GM12878 (cell line): ENCODE results near the gene ADAM19. TPM values are rescaled to one million over a fixed set of nuclear protein-coding genes. Genes with fewer than 3 reads are reported as not detected.

ENCODE experiments used
- ATAC-seq: fragments of 200-7000 bp; cut with Tn5 transposase; 3 replicates; pipeline ENCODE4 v1.9.1; 2020; ENCODE audit warnings: mild to moderate bottlenecking, moderate library complexity
- BruUV-seq: library from RNA; stranded (reverse); fragments of 400-500 nt; replicated peaks from 2 replicates; lab custom pipeline; 2021; lab: Mats Ljungman, UMichigan
- CTCF ChIA-PET: fragments of 300-600 bp; sonication (Branson Sonifier 250); formaldehyde crosslinking; extraction: SDS; loops from one replicate; lab custom pipeline; 2021; ENCODE audit warnings: inconsistent platforms; lab: Yijun Ruan, JAX
- POLR2A ChIA-PET: fragments of 350-600 bp; formaldehyde crosslinking; extraction: SDS; loops from one replicate; lab custom pipeline; 2021; ENCODE audit warnings: inconsistent platforms; lab: Charles Lee
- RAD21 ChIA-PET: fragments of 300-600 bp; sonication (Branson Sonifier 250); formaldehyde crosslinking; loops from one replicate; lab custom pipeline; 2023; ENCODE audit warnings: antibody characterized with exemption; ENCODE audit not compliant: unreplicated experiment; lab: Charles Lee
- SMC1A ChIA-PET: fragments of 300-600 bp; sonication (Branson Sonifier 250); formaldehyde crosslinking; loops from one replicate; lab custom pipeline; 2023; ENCODE audit not compliant: unreplicated experiment, uncharacterized antibody; lab: Charles Lee
- DNase-seq: peaks from one replicate; pipeline ENCODE4 v3.0.0-alpha.2; 2011; ENCODE audit warnings: low read depth, low spot score
- FAIRE-seq: peaks from 3 replicates; lab custom pipeline; 2011; peaks lifted over from hg19 to GRCh38; lab: Jason Lieb, UNC
- H2AFZ ChIP-seq: 2 replicates; pipeline ENCODE4 v1.6.0; 2011; ENCODE audit warnings: low read depth, low read length, control low read depth; ENCODE audit not compliant: control insufficient read depth
- H3K27ac ChIP-seq: 2 replicates; pipeline ENCODE4 v1.5.1; 2011; ENCODE audit warnings: control low read depth; ENCODE audit not compliant: control insufficient read depth, insufficient read depth
- H3K27me3 ChIP-seq, 2 experiments: replicated peaks in 1 of 2; 2 replicates each; pipeline versions ENCODE4 v1.6.0 to v1.6.1; 2011; ENCODE audit warnings: low read length in 1 of 2; ENCODE audit not compliant: control insufficient read depth in 2 of 2, insufficient read depth in 2 of 2
- H3K36me3 ChIP-seq, 2 experiments: 2 replicates each; pipeline ENCODE4 v1.5.1; 2011; ENCODE audit warnings: low read length in 1 of 2; ENCODE audit not compliant: control insufficient read depth in 2 of 2, insufficient read depth in 2 of 2
- H3K4me1 ChIP-seq: 2 replicates; pipeline ENCODE4 v1.6.1; 2011; ENCODE audit warnings: mild to moderate bottlenecking, low read length, moderate library complexity, mixed read lengths; ENCODE audit not compliant: control insufficient read depth, insufficient read depth
- H3K4me2 ChIP-seq: 2 replicates; pipeline ENCODE4 v1.6.0; 2011; ENCODE audit warnings: control low read depth; ENCODE audit not compliant: control insufficient read depth, insufficient read depth
- H3K4me3 ChIP-seq: fragments of 200-600 bp; sonication (generic); 2 replicates; pipeline ENCODE4 v1.5.1; 2016
- H3K79me2 ChIP-seq: 2 replicates; pipeline ENCODE4 v1.6.0; 2011; ENCODE audit warnings: low read length; ENCODE audit not compliant: control insufficient read depth, insufficient read depth
- H3K9ac ChIP-seq: 2 replicates; pipeline ENCODE4 v1.8.0; 2011; ENCODE audit warnings: low read length, control low read depth, mixed read lengths; ENCODE audit not compliant: control insufficient read depth, insufficient read depth
- H3K9me3 ChIP-seq: replicated peaks from 3 replicates; pipeline ENCODE4 v1.5.1; 2011; ENCODE audit warnings: mild to moderate bottlenecking, low read length; ENCODE audit not compliant: control insufficient read depth, insufficient read depth
- H4K20me1 ChIP-seq: 2 replicates; pipeline ENCODE4 v1.6.0; 2011; ENCODE audit not compliant: control insufficient read depth, insufficient read depth
- CBFB ChIP-seq: IDR thresholded peaks from 2 replicates; pipeline ENCODE4 v1.6.1; 2016; ENCODE audit warnings: antibody characterized with exemption, low read depth
- CREM ChIP-seq: IDR thresholded peaks from 2 replicates; pipeline ENCODE4 v1.6.1; 2014; ENCODE audit warnings: antibody characterized with exemption, low read depth
- EED ChIP-seq: sonication (generic); IDR thresholded peaks from 2 replicates; pipeline ENCODE4 v1.6.1; 2016; ENCODE audit warnings: antibody characterized with exemption, low read depth
- GABPA ChIP-seq: IDR thresholded peaks from 2 replicates; pipeline ENCODE4 v1.6.1; 2014; ENCODE audit warnings: antibody characterized with exemption, low read depth, mild to moderate bottlenecking, inconsistent platforms
- IRF3 ChIP-seq: fragments of 450-650 bp; IDR thresholded peaks from 2 replicates; pipeline ENCODE4 v1.6.1; 2014; ENCODE audit warnings: mild to moderate bottlenecking
- IRF5 ChIP-seq: fragments of 450-650 bp; IDR thresholded peaks from 2 replicates; pipeline ENCODE4 v1.6.1; 2017; ENCODE audit warnings: borderline replicate concordance
- MLLT1 ChIP-seq: fragments of 450-650 bp; IDR thresholded peaks from 2 replicates; pipeline ENCODE4 v1.6.1; 2016; ENCODE audit warnings: mild to moderate bottlenecking
- NFYA ChIP-seq: IDR thresholded peaks from 2 replicates; pipeline ENCODE4 v1.6.1; 2011; ENCODE audit warnings: low read depth, mild to moderate bottlenecking, low read length, improper control_type of control experiment, borderline replicate concordance
- PRDM15 ChIP-seq: fragments of 450-650 bp; formaldehyde crosslinking; IDR thresholded peaks from 2 replicates; pipeline ENCODE4 v1.4.0; 2020; ENCODE audit warnings: mild to moderate bottlenecking, moderate library complexity
- SPI1 ChIP-seq: IDR thresholded peaks from 2 replicates; pipeline ENCODE4 v1.6.1; 2011; ENCODE audit warnings: low read depth, mild to moderate bottlenecking, low read length, moderate library complexity, borderline replicate concordance; ENCODE audit not compliant: insufficient read depth
- SREBF1 ChIP-seq: IDR thresholded peaks from 2 replicates; pipeline ENCODE4 v1.6.1; 2012; ENCODE audit warnings: mild to moderate bottlenecking, low read length
- TBL1XR1 ChIP-seq: IDR thresholded peaks from 2 replicates; pipeline ENCODE4 v1.6.1; 2012; ENCODE audit warnings: low read depth, low read length, improper control_type of control experiment
- TCF12 ChIP-seq: IDR thresholded peaks from 2 replicates; pipeline ENCODE4 v1.6.1; 2011; ENCODE audit warnings: low read depth, mild to moderate bottlenecking, low read length
- ZNF384 ChIP-seq: IDR thresholded peaks from 2 replicates; pipeline ENCODE4 v1.6.1; 2012; ENCODE audit warnings: low read depth, mild to moderate bottlenecking, low read length, improper control_type of control experiment, borderline replicate concordance
- WGBS: methylation state at CpG from one replicate; pipeline ENCODE4 v1.1.6; 2016; ENCODE audit warnings: low lambda C conversion rate; ENCODE audit not compliant: insufficient replicate concordance, insufficient coverage; ENCODE audit errors: missing lambda C conversion rate; 5-methylcytosine and 5-hydroxymethylcytosine counted together
- in situ Hi-C: fragments of 300-500 bp; cut with MboI; formaldehyde crosslinking; loops from 9 replicates; pipeline ENCODE4 v1.14.3; 2018; ENCODE audit warnings: mixed read lengths
- intact Hi-C: fragments of 100-400 bp; cut with micrococcal nuclease; formaldehyde crosslinking; loops from one replicate; pipeline ENCODE4 v1.14.2; 2022; ENCODE audit not compliant: unreplicated experiment
- polyA plus RNA-seq, 11 experiments: library from polyadenylated mRNA; depleted of rRNA in 4 of 11; unstranded in 6 of 11; stranded (reverse) in 5 of 11; fragments of >200 nt; fragmentation: Nextera tagmentation in 4 of 11; fragmentation: Illumina TruSeq in 1 of 11; extraction: Ambion mirVana in 4 of 11; extraction: Trizol in 1 of 11; gene quantifications; 1 replicate in 1 of 11; 2 replicates in 10 of 11; pipeline versions ENCODE4 v1.2.1 to v1.2.3, GENCODE V29; 2011 to 2016; ENCODE audit warnings: inconsistent platforms in 2 of 11, missing spikeins in 2 of 11, low read depth in 1 of 11
- total RNA-seq, 4 experiments: library from RNA; depleted of rRNA in 3 of 4; stranded (reverse); fragments of >200 nt in 3 of 4; fragmentation: Illumina TruSeq in 1 of 4; extraction: Trizol in 1 of 4; gene quantifications; 2 replicates each; pipeline versions ENCODE4 v1.2.1 to v1.2.3, GENCODE V29; 2013 to 2021

Gene ADAM19
- total and polyA plus RNA-seq, 10 of the 15 experiments (the other 5 are each of a cell fraction or from before 2014, with no cell fraction given) = 16.0 to 92.8 (median 44.7) TPM

- CTCF ChIA-PET = interaction anchor here (0.8 to 1.9 kb wide), 5 partner anchors 16 to 279 kb away, joined by 3 to 6 read pairs (median 4); no protein-coding TSS in a partner anchor
- ATAC-seq = no peak
- TF ChIP-seq CBFB (no peak), EED (no peak), CREM (no peak), IRF5 (no peak), IRF3 (no peak), SPI1 (no peak), TBL1XR1 (no peak), ZNF384 (no peak), GABPA (no peak), TCF12 (no peak), PRDM15 (CRISPR knock-in tag) (no peak), NFYA (no peak), MLLT1 (no peak), SREBF1 (no peak)
- TF ChIP-seq, all 136 proteins: peak for 0
- FAIRE-seq (no peak), DNase-seq (no peak)
- Histone ChIP-seq H3K27me3 (no peaks in the 10 kb centered on the region), H3K4me2 (no peak overlapping the region), H3K36me3 (no peaks in the 10 kb centered on the region), H2AFZ (no peak overlapping the region), H3K4me3 (no peak overlapping the region), H3K9ac (no peak overlapping the region), H3K79me2 (peaks cover 32% of the 10 kb centered on the region), H3K4me1 (peaks cover 42% of the 10 kb centered on the region), H4K20me1 (no peaks in the 10 kb centered on the region; the same call in 1 of the 2 replicates), H3K9me3 (no peaks in the 10 kb centered on the region), H3K27ac (no peak overlapping the region)
- ChIA-PET RAD21 (interaction anchor here (0.9 to 5.3 kb wide), 6 partner anchors 8 to 144 kb away, joined by 3 to 50 read pairs (median 5); no protein-coding TSS in a partner anchor), POLR2A (interaction anchor here (0.6 to 1.6 kb wide), 3 partner anchors 17 to 26 kb away, joined by 3 to 9 read pairs (median 5); no protein-coding TSS in a partner anchor), SMC1A (interaction anchor here (0.8 to 4.1 kb wide), 13 partner anchors 8 to 141 kb away, joined by 3 to 28 read pairs (median 4); no protein-coding TSS in a partner anchor)
- intact Hi-C loops (no loop called here), in situ Hi-C loops (no loop called here)
- 57% methylated on average over 4 of the region's 4 CpGs for WGBS
- no TSS peak for BruUV-seq
These were observed 1.1 kb upstream of the ADAM19 start for GRCh38 chr5:157576678-157577077.
